SJCRH30 (cell line): ENCODE results near the gene TECPR2. TPM values are rescaled to one million over a fixed set of nuclear protein-coding genes. Genes with fewer than 3 reads are reported as not detected.

Source experiments
- DNase-seq, 2 experiments: peaks; one replicate each; pipeline ENCODE4 v3.0.0-alpha.2; 2015 to 2020
- H3K27ac ChIP-seq: fragments of 250-450 bp; sonication (Bioruptor Pico); 2 replicates; pipeline ENCODE4 v1.5.1; 2020; ENCODE audit warnings: mild to moderate bottlenecking, moderate library complexity
- H3K27me3 ChIP-seq: fragments of 250-450 bp; sonication (Bioruptor Pico); 2 replicates; pipeline ENCODE4 v1.5.1; 2020; ENCODE audit warnings: mild to moderate bottlenecking, moderate library complexity
- H3K36me3 ChIP-seq: fragments of 250-450 bp; sonication (Bioruptor Pico); 2 replicates; pipeline ENCODE4 v1.5.1; 2020; ENCODE audit warnings: mild to moderate bottlenecking, moderate library complexity
- H3K4me1 ChIP-seq: fragments of 250-450 bp; sonication (Bioruptor Pico); 2 replicates; pipeline ENCODE4 v1.5.1; 2020; ENCODE audit warnings: mild to moderate bottlenecking, moderate library complexity
- H3K4me3 ChIP-seq: fragments of 250-450 bp; sonication (Bioruptor Pico); 2 replicates; pipeline ENCODE4 v1.5.1; 2020; ENCODE audit warnings: mild to moderate bottlenecking, moderate library complexity
- H3K9me3 ChIP-seq: fragments of 250-450 bp; sonication (Bioruptor Pico); replicated peaks from 2 replicates; pipeline ENCODE4 v1.5.1; 2020; ENCODE audit warnings: mild to moderate bottlenecking, moderate library complexity
- total RNA-seq: library from RNA; depleted of rRNA; stranded (reverse); fragments of >200 nt; shearing (Covaris generic); gene quantifications from 2 replicates; pipeline ENCODE4 v1.2.3, GENCODE V29; 2014

Gene TECPR2
- total RNA-seq, 1 experiment from 2014 or later: 9.1 TPM

GRCh38 chr14:102501751-102502315, 139.1 kb downstream of the TECPR2 start:
- Histone ChIP-seq H3K9me3 (no peaks in the 10 kb centered on the region), H3K27ac (no peak overlapping the region), H3K27me3 (no peaks in the 10 kb centered on the region), H3K4me3 (no peak overlapping the region), H3K4me1 (0 out of 2 replicates have a peak, but pooled peaks cover 2% of the 10 kb centered on the region), H3K36me3 (no peaks in the 10 kb centered on the region; the same call in 1 of the 2 replicates)
- DNase-seq: no peak

GRCh38 chr14:102502571-102502970, 139.8 kb downstream of the TECPR2 start:
- Histone ChIP-seq H3K27me3 (no peaks in the 10 kb centered on the region), H3K4me3 (no peak overlapping the region), H3K27ac (no peak overlapping the region), H3K4me1 (0 out of 2 replicates have a peak, but pooled peaks cover 2% of the 10 kb centered on the region), H3K36me3 (no peaks in the 10 kb centered on the region; the same call in 1 of the 2 replicates), H3K9me3 (no peaks in the 10 kb centered on the region)
- no peak for DNase-seq

GRCh38 chr14:102503641-102504327, 141.0 kb downstream of the TECPR2 start:
- H3K27ac ChIP-seq: no peak overlapping the region
- 0 out of 2 replicates have a peak, but pooled peaks cover 2% of the 10 kb centered on the region for H3K4me1 ChIP-seq
- no peak for DNase-seq
- H3K36me3 ChIP-seq: no peaks in the 10 kb centered on the region; the same call in 1 of the 2 replicates
- H3K4me3 ChIP-seq: no peak overlapping the region
- H3K27me3 ChIP-seq: no peaks in the 10 kb centered on the region
- no peaks in the 10 kb centered on the region for H3K9me3 ChIP-seq

- no peak for DNase-seq
- Histone ChIP-seq H3K27ac (no peak overlapping the region), H3K36me3 (no peaks in the 10 kb centered on the region; the same call in 1 of the 2 replicates), H3K4me1 (0 out of 2 replicates have a peak, but pooled peaks cover 2% of the 10 kb centered on the region), H3K27me3 (no peaks in the 10 kb centered on the region), H3K9me3 (no peaks in the 10 kb centered on the region), H3K4me3 (no peak overlapping the region)
Observed at GRCh38 chr14:102504328-102504999, 141.7 kb downstream of the TECPR2 start.

GRCh38 chr14:102505000-102505619, 142.4 kb downstream of the TECPR2 start:
- Histone ChIP-seq H3K4me3 (no peak overlapping the region), H3K9me3 (no peaks in the 10 kb centered on the region), H3K36me3 (no peaks in the 10 kb centered on the region; the same call in 1 of the 2 replicates), H3K27ac (no peak overlapping the region), H3K27me3 (no peaks in the 10 kb centered on the region), H3K4me1 (0 out of 2 replicates have a peak, but pooled peaks cover 2% of the 10 kb centered on the region)
- no peak for DNase-seq

GRCh38 chr14:102505775-102506625, 143.3 kb downstream of the TECPR2 start:
- H3K4me3 ChIP-seq: no peak overlapping the region
- H3K9me3 ChIP-seq: no peaks in the 10 kb centered on the region
- H3K27ac ChIP-seq: no peak overlapping the region
- H3K27me3 ChIP-seq: no peaks in the 10 kb centered on the region
- H3K4me1 ChIP-seq: no peaks in the 10 kb centered on the region
- no peak for DNase-seq
- H3K36me3 ChIP-seq: no peaks in the 10 kb centered on the region; the same call in 1 of the 2 replicates

- no peak overlapping the region for H3K4me3 ChIP-seq
- H3K27me3 ChIP-seq: no peaks in the 10 kb centered on the region
- H3K9me3 ChIP-seq: no peaks in the 10 kb centered on the region
- no peaks in the 10 kb centered on the region; the same call in 1 of the 2 replicates for H3K36me3 ChIP-seq
- no peak overlapping the region for H3K27ac ChIP-seq
- DNase-seq: no peak
- H3K4me1 ChIP-seq: no peaks in the 10 kb centered on the region
Observed at GRCh38 chr14:102506626-102506925, 143.8 kb downstream of the TECPR2 start.

GRCh38 chr14:102507081-102507856, 144.5 kb downstream of the TECPR2 start:
- H3K9me3 ChIP-seq: no peaks in the 10 kb centered on the region
- no peaks in the 10 kb centered on the region for H3K4me1 ChIP-seq
- H3K4me3 ChIP-seq: no peak overlapping the region
- H3K27ac ChIP-seq: no peak overlapping the region
- no peaks in the 10 kb centered on the region for H3K27me3 ChIP-seq
- no peak for DNase-seq
- no peaks in the 10 kb centered on the region; the same call in 1 of the 2 replicates for H3K36me3 ChIP-seq

GRCh38 chr14:102507857-102508312, 145.1 kb downstream of the TECPR2 start:
- DNase-seq: no peak

GRCh38 chr14:102508410-102508773, 145.7 kb downstream of the TECPR2 start:
- H3K27ac ChIP-seq: no peak overlapping the region
- no peak for DNase-seq
- peak overlapping the region; percentile 81 for H3K4me3 ChIP-seq
- no peaks in the 10 kb centered on the region for H3K9me3 ChIP-seq
- no peaks in the 10 kb centered on the region; the same call in 1 of the 2 replicates for H3K36me3 ChIP-seq
- H3K4me1 ChIP-seq: no peaks in the 10 kb centered on the region
- no peaks in the 10 kb centered on the region for H3K27me3 ChIP-seq

More at GRCh38 chr14:102507857-102508312, 145.1 kb downstream of the TECPR2 start:
- no peaks in the 10 kb centered on the region for H3K4me1 ChIP-seq
- no peak overlapping the region for H3K27ac ChIP-seq
- no peaks in the 10 kb centered on the region for H3K9me3 ChIP-seq
- no peaks in the 10 kb centered on the region for H3K27me3 ChIP-seq
- H3K4me3 ChIP-seq: no peak overlapping the region
- H3K36me3 ChIP-seq: no peaks in the 10 kb centered on the region; the same call in 1 of the 2 replicates

- Histone ChIP-seq H3K27me3 (no peaks in the 10 kb centered on the region), H3K27ac (peak overlapping the region; percentile 16; the same call in 1 of the 2 replicates), H3K36me3 (no peaks in the 10 kb centered on the region; the same call in 1 of the 2 replicates), H3K4me3 (peak overlapping the region; percentile 81), H3K4me1 (no peaks in the 10 kb centered on the region), H3K9me3 (no peaks in the 10 kb centered on the region)
- peak in 1 of 2 experiments; percentile 44 for DNase-seq
Observed at GRCh38 chr14:102508774-102509745, 146.3 kb downstream of the TECPR2 start.

- peak within 1 kb of the TSS; percentile 92 for H3K27ac ChIP-seq
- no peaks in the 10 kb centered on the region for H3K9me3 ChIP-seq
- H3K4me1 ChIP-seq: no peaks in the 10 kb centered on the region
- H3K4me3 ChIP-seq: peak within 1 kb of the TSS; percentile 84
- no peaks in the 10 kb centered on the region for H3K27me3 ChIP-seq
- no peaks in the 10 kb centered on the region; the same call in 1 of the 2 replicates for H3K36me3 ChIP-seq
- DNase-seq: peak; percentile 94 to 96
Observed at GRCh38 chr14:102509746-102510615, 147.2 kb downstream of the TECPR2 start, which contains the start of gene ANKRD9. Gene ANKRD9, minus strand, starts transcription at chr14:102509776. Its CDS starts 1,887 bp downstream, at chr14:102507889.
